Heart right ventricle (tissue), 16 donors: Measurements from ENCODE around the gene TAF1A. TPM values are rescaled to one million over a fixed set of nuclear protein-coding genes. Genes with fewer than 3 reads are reported as not detected.

Source experiments
- ATAC-seq, 8 donors: fragments of 200-7000 bp; cut with Tn5 transposase; one replicate each; pipeline ENCODE4 v1.9.1; 2020; ENCODE audit warnings: mild to moderate bottlenecking in 8 of 8, moderate library complexity in 8 of 8, moderate number of reproducible peaks in 1 of 8
- DNase-seq, 2 donors: peaks; one replicate each; pipeline ENCODE4 v3.0.0-alpha.2; 2020
- H3K27ac ChIP-seq, 10 donors: fragments of 200-600 bp; sonication (generic) in 2 of 10; one replicate each; pipeline versions ENCODE4 v1.5.0 to v1.8.0; 2020 to 2022; ENCODE audit warnings: mild to moderate bottlenecking in 3 of 10
- H3K27me3 ChIP-seq, 7 donors: fragments of 200-600 bp; one replicate each; pipeline ENCODE4 v1.8.0; 2021 to 2022; ENCODE audit warnings: mild to moderate bottlenecking in 2 of 7
- H3K36me3 ChIP-seq, 9 donors: fragments of 200-600 bp; sonication (generic) in 1 of 9; one replicate each; pipeline versions ENCODE4 v1.5.0 to v1.8.0; 2020 to 2022; ENCODE audit warnings: mild to moderate bottlenecking in 2 of 9
- H3K4me1 ChIP-seq, 9 donors: fragments of 200-600 bp; sonication (generic) in 1 of 9; one replicate each; pipeline versions ENCODE4 v1.5.0 to v1.8.0; 2020 to 2022; ENCODE audit warnings: mild to moderate bottlenecking in 4 of 9
- H3K4me3 ChIP-seq, 10 donors: fragments of 200-600 bp; sonication (generic) in 2 of 10; one replicate each; pipeline versions ENCODE4 v1.5.0 to v1.8.0; 2020 to 2022; ENCODE audit warnings: mild to moderate bottlenecking in 7 of 10, moderate library complexity in 2 of 10
- H3K9me3 ChIP-seq, 11 donors: fragments of 200-600 bp in 10 of 11; sonication (generic) in 2 of 11; one replicate each; pipeline versions ENCODE4 v1.5.0 to v1.8.0; 2013 to 2022; ENCODE audit warnings: mild to moderate bottlenecking in 2 of 11, control low read depth in 1 of 11, moderate library complexity in 1 of 11
- CTCF ChIP-seq, 9 donors: fragments of 200-600 bp; sonication (generic) in 2 of 9; IDR thresholded peaks; one replicate each; pipeline versions ENCODE4 v1.5.0 to v1.8.0; 2021 to 2022; ENCODE audit warnings: antibody characterized with exemption in 9 of 9, mild to moderate bottlenecking in 5 of 9, moderate library complexity in 1 of 9
- WGBS, 2 donors: extraction: QIAGEN DNeasy Blood & Tissue Kit; methylation state at CpG; one replicate each; pipeline ENCODE4 v1.1.7; 2013; ENCODE audit warnings: inconsistent platforms in 1 of 2; 5-methylcytosine and 5-hydroxymethylcytosine counted together
- intact Hi-C, 10 donors: fragments of 100-400 bp; cut with DNase I; formaldehyde crosslinking; loops; one replicate each; pipeline versions ENCODE4 v1.11.1 to v1.14.2; 2022
- polyA plus RNA-seq, 2 donors: library from polyadenylated mRNA; stranded (reverse); fragments of 200-250 nt; gene quantifications; one replicate each; pipeline ENCODE4 v1.2.3, GENCODE V29; 2013
- total RNA-seq, 10 donors: library from RNA; stranded (reverse); fragmentation: NEBNext Ultra II Directional in 3 of 10; extraction: Animal tissue kit (Norgen Biotek cat#: 25700) in 3 of 10; gene quantifications; one replicate each; pipeline versions ENCODE4 v1.2.1 to v1.2.4, GENCODE V29; 2021 to 2023
- donor health status: Arrhythmogenic right ventricular cardiomyopathy.
- donor health status: ischemic (EF 13 %, LVEDD 7.1; RV severe dilation, severe dysfunction).
- donor health status: healthy with polysubstance abuse.
- donor health status: DM: no; HTN: yes; CAD: no.
- donor health status: DM: no; HTN: no; CAD: no.
- donor health status: ischemic (EF 25% LVEDD 6.9; RV normal size, moderate dysfunction).
- donor health status: ischemic (EF 25% LVEDD 5.7; RV mildly dilated, moderate dysfunction).
- donor health status: healthy.
- donor health status: DM: yes; HTN: yes; CAD: no.
- donor health status: Ischemic cardiomyopathy.
- donor health status: ischemic (EF 35%, LVEDD 5.7; RV mildly dilated, moderate dysfunction).
- donor health status: nonischemic (EF 11% LVEDD 7.7; RV severe dilation, severe dysfunction).
- donor health status: DM: yes; HTN: yes; CAD: no.
- donor health status: PGD.
- donor health status: ischemic (EF 29% LVEDD 5.4; RV normal size, mild dysfunction).
- donor health status: nonischemic (EF 23%, LVEDD 6.1; RV moderate dilation, normal function).

The TAF1A gene
- total and polyA plus RNA-seq, 12 donors = 1.1 to 3.3 (median 1.7) TPM

GRCh38 chr1:222540598-222540995 is 49.1 kb downstream of the TAF1A start:
- Histone ChIP-seq H3K27me3 (peaks cover 0 to 29% (median 23%) of the 10 kb centered on the region in 7 donors), H3K4me3 (no peak overlapping the region), H3K36me3 (no peaks in the 10 kb centered on the region), H3K9me3 (no peaks in the 10 kb centered on the region), H3K4me1 (no peaks in the 10 kb centered on the region), H3K27ac (no peak overlapping the region)
- ATAC-seq (no peak), DNase-seq (no peak)
- WGBS, 2 donors = 38 to 40% methylated on average over 2 of the region's 2 CpGs
- TF ChIP-seq CTCF (IDR thresholded peaks at IDR 0.05) = no peak
- intact Hi-C loops = no loop called here

- intact Hi-C loops = no loop called here
- ATAC-seq (no peak), DNase-seq (no peak)
- Histone ChIP-seq H3K9me3 (no peaks in the 10 kb centered on the region), H3K27me3 (peaks cover 0 to 24% (median 18%) of the 10 kb centered on the region in 7 donors), H3K4me3 (no peak overlapping the region), H3K27ac (no peak overlapping the region), H3K4me1 (no peaks in the 10 kb centered on the region), H3K36me3 (no peaks in the 10 kb centered on the region)
- 73 to 81% methylated on average over 16 of the region's 16 CpGs for WGBS, 2 donors
- TF ChIP-seq CTCF (IDR thresholded peaks at IDR 0.05) = no peak
These were observed 49.7 kb downstream of the TAF1A start for GRCh38 chr1:222539951-222540597.

- Histone ChIP-seq H3K9me3 (no peaks in the 10 kb centered on the region), H3K4me1 (no peaks in the 10 kb centered on the region), H3K4me3 (no peak overlapping the region), H3K36me3 (no peaks in the 10 kb centered on the region), H3K27ac (no peak overlapping the region), H3K27me3 (peaks cover 0 to 3% (median 0%) of the 10 kb centered on the region in 7 donors)
- 77 to 84% methylated on average over 5 of the region's 5 CpGs for WGBS, 2 donors
- TF ChIP-seq CTCF (IDR thresholded peaks at IDR 0.05) = no peak
- intact Hi-C loops = no loop called here
- ATAC-seq (no peak), DNase-seq (no peak)
These were observed 54.3 kb downstream of the TAF1A start for GRCh38 chr1:222535455-222535854.

- no peaks in the 10 kb centered on the region for H3K36me3 ChIP-seq
- no peaks in the 10 kb centered on the region for H3K9me3 ChIP-seq
- no peaks in the 10 kb centered on the region for H3K4me1 ChIP-seq
- H3K27me3 ChIP-seq = peaks cover 0 to 19% (median 0%) of the 10 kb centered on the region in 7 donors
- ATAC-seq = no peak
- no peak for TF ChIP-seq CTCF (IDR thresholded peaks at IDR 0.05)
- DNase-seq = no peak
- no peak overlapping the region for H3K27ac ChIP-seq
- 70 to 77% methylated on average over 6 of the region's 6 CpGs for WGBS, 2 donors
- no peak overlapping the region for H3K4me3 ChIP-seq
- intact Hi-C loops = no loop called here
These were observed 58.9 kb downstream of the TAF1A start for GRCh38 chr1:222530852-222531251.
